ENCODE results near the gene KCNQ1. TPM values are rescaled to one million over a fixed set of nuclear protein-coding genes. Genes with fewer than 3 reads are reported as not detected.

The KCNQ1 gene
- total RNA-seq, 1 donor from 2014 or later, result 1.6 TPM

DNA sequence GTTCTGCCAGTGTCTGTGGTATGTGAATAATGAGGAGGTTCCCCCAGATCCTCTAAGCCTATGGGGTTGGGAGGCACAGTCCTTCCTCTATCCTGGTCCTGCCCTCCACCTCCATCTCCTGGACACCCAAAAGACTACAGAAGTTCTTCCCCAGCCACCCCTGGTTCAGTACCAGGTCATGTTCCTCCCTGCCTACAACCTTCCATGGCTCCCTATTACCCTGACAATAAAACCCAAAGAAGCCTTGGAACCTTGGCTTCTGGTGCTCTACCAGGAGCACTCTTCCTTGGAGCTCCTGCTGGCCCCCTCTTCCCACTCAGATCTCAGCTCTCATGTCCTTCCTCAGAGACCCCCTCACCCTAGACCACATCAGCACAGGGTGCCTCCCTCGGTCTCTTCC, 13.4 kb upstream of the KCNQ1 start:
- H3K27me3 ChIP-seq (ENCODE audit: control insufficient read depth, insufficient read depth, low read length), result no peaks in the 10 kb centered on the region
- H3K36me3 ChIP-seq (ENCODE audit: control insufficient read depth, insufficient read depth, low read length), result no peaks in the 10 kb centered on the region
- no peak for FAIRE-seq
- TF ChIP-seq, protein P1, sequence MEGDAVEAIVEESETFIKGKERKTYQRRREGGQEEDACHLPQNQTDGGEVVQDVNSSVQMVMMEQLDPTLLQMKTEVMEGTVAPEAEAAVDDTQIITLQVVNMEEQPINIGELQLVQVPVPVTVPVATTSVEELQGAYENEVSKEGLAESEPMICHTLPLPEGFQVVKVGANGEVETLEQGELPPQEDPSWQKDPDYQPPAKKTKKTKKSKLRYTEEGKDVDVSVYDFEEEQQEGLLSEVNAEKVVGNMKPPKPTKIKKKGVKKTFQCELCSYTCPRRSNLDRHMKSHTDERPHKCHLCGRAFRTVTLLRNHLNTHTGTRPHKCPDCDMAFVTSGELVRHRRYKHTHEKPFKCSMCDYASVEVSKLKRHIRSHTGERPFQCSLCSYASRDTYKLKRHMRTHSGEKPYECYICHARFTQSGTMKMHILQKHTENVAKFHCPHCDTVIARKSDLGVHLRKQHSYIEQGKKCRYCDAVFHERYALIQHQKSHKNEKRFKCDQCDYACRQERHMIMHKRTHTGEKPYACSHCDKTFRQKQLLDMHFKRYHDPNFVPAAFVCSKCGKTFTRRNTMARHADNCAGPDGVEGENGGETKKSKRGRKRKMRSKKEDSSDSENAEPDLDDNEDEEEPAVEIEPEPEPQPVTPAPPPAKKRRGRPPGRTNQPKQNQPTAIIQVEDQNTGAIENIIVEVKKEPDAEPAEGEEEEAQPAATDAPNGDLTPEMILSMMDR (IDR thresholded peaks at IDR 0.05; ENCODE audit: insufficient read depth, low read length, severe bottlenecking), result no peak
- no peak for DNase-seq (ENCODE audit: low read depth)
- no peak overlapping the region for H3K4me3 ChIP-seq (ENCODE audit: low read depth, low read length)

DNA sequence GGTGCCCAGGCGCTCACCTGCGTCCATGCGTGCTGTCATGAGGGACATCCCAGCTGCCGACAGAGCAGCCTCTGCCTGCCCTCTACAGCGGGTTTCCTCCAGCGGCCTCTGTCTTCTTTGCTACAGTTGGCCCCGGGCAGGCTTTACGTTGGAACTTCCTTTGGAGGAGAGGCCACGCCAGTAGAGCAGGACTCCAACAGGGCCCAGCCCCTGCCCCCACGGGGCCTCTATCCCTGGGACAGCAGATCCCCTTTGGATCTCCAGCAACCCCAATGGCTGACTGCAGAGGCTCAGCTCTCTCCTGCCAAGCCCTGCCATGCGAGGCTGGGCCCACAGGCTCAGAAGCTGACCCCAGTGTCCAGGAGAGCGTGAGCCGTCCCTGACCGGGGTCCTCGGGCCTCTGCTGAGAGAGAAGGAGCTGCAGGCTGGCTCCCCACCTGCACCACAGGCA, 12.6 kb upstream of the KCNQ1 start:
- Histone ChIP-seq H3K4me3 (ENCODE audit: low read depth, low read length) (no peak overlapping the region), H3K27me3 (ENCODE audit: control insufficient read depth, insufficient read depth, low read length) (no peaks in the 10 kb centered on the region), H3K36me3 (ENCODE audit: control insufficient read depth, insufficient read depth, low read length) (no peaks in the 10 kb centered on the region)
- TF ChIP-seq, protein P1 (IDR thresholded peaks at IDR 0.05; ENCODE audit: insufficient read depth, low read length, severe bottlenecking), result no peak
- FAIRE-seq (no peak), DNase-seq (ENCODE audit: low read depth) (no peak)

DNA sequence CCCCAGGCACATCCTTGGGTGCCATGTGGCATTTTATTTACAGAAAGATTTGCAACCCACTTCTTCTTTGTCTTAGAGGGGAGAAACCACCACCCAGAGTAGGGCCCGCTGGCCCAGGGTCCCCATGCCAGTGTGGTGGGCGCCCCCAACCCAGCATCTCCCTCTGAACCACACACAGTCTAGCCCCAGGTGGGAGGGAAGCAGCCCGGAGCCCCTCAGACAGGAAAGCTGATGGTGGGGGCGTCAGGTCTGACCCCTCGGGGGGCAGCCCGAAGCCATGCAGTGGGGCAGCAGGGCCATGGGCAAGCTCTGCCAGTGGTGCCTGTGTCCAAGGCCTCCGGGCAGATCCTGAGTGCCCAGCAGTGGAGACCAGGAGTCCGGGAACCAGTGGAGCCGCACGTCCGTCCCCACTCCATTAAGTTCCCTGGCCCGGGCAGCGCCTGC, 12.2 kb upstream of the KCNQ1 start:
- DNase-seq (ENCODE audit: low read depth), result no peak
- Histone ChIP-seq H3K36me3 (ENCODE audit: control insufficient read depth, insufficient read depth, low read length) (no peaks in the 10 kb centered on the region), H3K4me3 (ENCODE audit: low read depth, low read length) (no peak overlapping the region), H3K27me3 (ENCODE audit: control insufficient read depth, insufficient read depth, low read length) (no peaks in the 10 kb centered on the region)
- TF ChIP-seq, protein P1 (IDR thresholded peaks at IDR 0.05; ENCODE audit: insufficient read depth, low read length, severe bottlenecking), result no peak
- no peak for FAIRE-seq

DNA sequence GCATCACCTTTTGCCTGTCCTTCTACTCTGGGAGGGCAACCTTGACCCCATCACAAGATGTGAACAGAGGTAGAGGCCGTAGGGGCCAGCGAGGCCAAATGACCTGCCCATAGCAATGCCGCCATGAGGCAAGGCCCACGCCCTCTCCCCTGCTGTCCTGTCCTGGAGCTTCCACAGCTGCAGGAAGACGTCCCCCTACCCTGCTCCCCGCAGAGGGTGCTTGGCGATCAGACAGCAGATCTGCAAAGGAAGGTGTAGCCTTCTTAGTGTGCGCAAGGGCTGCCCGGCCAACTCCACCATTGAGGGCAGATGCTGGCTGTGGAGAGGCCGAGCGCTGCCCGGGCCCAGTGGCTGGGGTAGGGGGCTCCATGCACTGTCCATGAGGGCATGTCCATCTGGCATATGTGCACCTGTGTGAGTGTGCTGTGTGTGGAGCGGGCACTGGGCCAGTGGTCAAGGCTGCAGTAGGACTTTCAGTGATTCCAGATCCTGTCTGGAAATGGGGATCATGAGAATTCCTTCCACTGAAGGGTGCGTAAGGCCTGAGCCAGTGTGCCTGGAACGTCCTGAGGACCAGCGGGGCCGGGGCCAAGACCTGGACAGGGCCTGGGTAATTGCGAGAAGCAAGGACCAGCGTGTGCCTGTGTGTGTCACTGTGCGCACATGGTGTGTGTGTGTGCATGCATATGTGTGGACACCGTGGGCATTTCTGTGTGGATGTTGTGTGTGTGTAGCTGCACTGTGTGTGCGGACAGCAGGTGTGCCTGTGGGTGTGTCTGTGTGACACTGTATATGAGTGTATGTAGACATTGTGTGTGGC, 11.5 kb upstream of the KCNQ1 start:
- H3K36me3 ChIP-seq (ENCODE audit: control insufficient read depth, insufficient read depth, low read length), result no peaks in the 10 kb centered on the region
- no peak overlapping the region for H3K4me3 ChIP-seq (ENCODE audit: low read depth, low read length)
- TF ChIP-seq, protein P1 (IDR thresholded peaks at IDR 0.05; ENCODE audit: insufficient read depth, low read length, severe bottlenecking), result no peak
- no peak for FAIRE-seq
- H3K27me3 ChIP-seq (ENCODE audit: control insufficient read depth, insufficient read depth, low read length), result no peaks in the 10 kb centered on the region
- DNase-seq (ENCODE audit: low read depth), result no peak

DNA sequence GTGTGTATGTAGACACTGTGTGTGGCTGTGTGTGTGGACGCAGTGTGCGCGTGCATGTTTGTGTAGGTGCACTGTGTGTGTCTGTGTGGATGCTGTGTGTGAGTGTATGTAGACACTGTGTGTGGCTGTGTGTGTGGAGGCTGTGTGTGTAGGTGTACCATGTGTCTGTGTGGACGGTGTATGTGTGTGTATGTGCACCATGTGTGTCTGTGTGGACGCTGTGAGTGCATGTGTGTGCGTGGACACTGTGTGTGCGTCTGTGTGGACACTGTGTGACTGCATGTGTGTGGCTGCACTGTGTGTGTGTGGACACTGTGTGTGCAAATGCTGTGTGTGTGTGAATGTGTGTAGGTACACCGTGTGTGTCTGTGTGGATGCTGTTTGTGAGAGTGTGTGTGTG, 10.8 kb upstream of the KCNQ1 start:
- DNase-seq (ENCODE audit: low read depth) (no peak), FAIRE-seq (peak; percentile 99)
- H3K4me3 ChIP-seq (ENCODE audit: low read depth, low read length), result no peak overlapping the region
- H3K27me3 ChIP-seq (ENCODE audit: control insufficient read depth, insufficient read depth, low read length), result no peaks in the 10 kb centered on the region
- TF ChIP-seq, protein P1 (IDR thresholded peaks at IDR 0.05; ENCODE audit: insufficient read depth, low read length, severe bottlenecking), result no peak
- H3K36me3 ChIP-seq (ENCODE audit: control insufficient read depth, insufficient read depth, low read length), result no peaks in the 10 kb centered on the region

Measured in bronchial epithelial cell (primary cell).